Naive thymus-derived CD8-positive, alpha-beta T cell (primary cell): ENCODE results near the gene TSKS. TPM values are rescaled to one million over a fixed set of nuclear protein-coding genes. Genes with fewer than 3 reads are reported as not detected.

ENCODE experiments used
- ATAC-seq, 2 donors: fragments of 150-1000 bp; cut with Tn5 transposase in 1 of 2; sonication (Bioruptor Pico), chemical (Tn5 transposase) in 1 of 2; 1 replicate in 1 of 2; 2 replicates in 1 of 2; pipeline ENCODE4 v1.10.0; 2021; ENCODE audit warnings: mild to moderate bottlenecking in 2 of 2, moderate library complexity in 2 of 2
- POLR2A ChIA-PET: fragments of 350-600 bp; sonication (Branson Sonifier 250); formaldehyde crosslinking; loops from one replicate; lab custom pipeline; 2021; ENCODE audit warnings: antibody characterized with exemption; lab: Charles Lee
- DNase-seq, 10 donors: peaks; one replicate each; pipeline versions ENCODE4 v3.0.0 to v3.0.0-alpha.2; 2020 to 2022
- H3K27ac Mint-ChIP-seq, 10 donors: one replicate each; pipeline ENCODE4 v1.8.0; 2020 to 2022; ENCODE audit warnings: mild to moderate bottlenecking in 10 of 10, mixed read lengths in 10 of 10, moderate library complexity in 4 of 10, inconsistent platforms in 1 of 10
- H3K27me3 Mint-ChIP-seq, 5 donors: one replicate each; pipeline ENCODE4 v1.8.0; 2021 to 2022; ENCODE audit warnings: mixed read lengths in 5 of 5
- H3K36me3 Mint-ChIP-seq, 3 donors: one replicate each; pipeline ENCODE4 v1.8.0; 2020 to 2022; ENCODE audit warnings: mixed read lengths in 3 of 3, mild to moderate bottlenecking in 2 of 3, inconsistent platforms in 1 of 3
- H3K4me1 Mint-ChIP-seq, 4 donors: one replicate each; pipeline ENCODE4 v1.8.0; 2021 to 2022; ENCODE audit warnings: mixed read lengths in 4 of 4
- H3K4me3 Mint-ChIP-seq, 10 donors: one replicate each; pipeline ENCODE4 v1.8.0; 2020 to 2022; ENCODE audit warnings: mild to moderate bottlenecking in 10 of 10, mixed read lengths in 10 of 10, moderate library complexity in 6 of 10, inconsistent platforms in 1 of 10
- H3K9me3 Mint-ChIP-seq, 9 donors: one replicate each; pipeline ENCODE4 v1.8.0; 2020 to 2022; ENCODE audit warnings: mixed read lengths in 9 of 9, mild to moderate bottlenecking in 3 of 9, inconsistent platforms in 1 of 9, moderate library complexity in 1 of 9
- polyA plus RNA-seq, 3 donors: library from polyadenylated mRNA; unstranded; fragments of 300-500 nt; fragmentation: Illumina TruSeq; gene quantifications; one replicate each; pipeline ENCODE4 v1.2.3, GENCODE V29; 2021
- total RNA-seq, 8 experiments: library from RNA in 2 of 8; stranded (reverse) in 2 of 8; gene quantifications; one replicate each; pipeline ENCODE4 v1.2.3 and lab custom pipeline; 2021 to 2026

Gene TSKS
- total and polyA plus RNA-seq, 5 experiments from 2014 or later: 0.17 to 4.8 (median 1.2) TPM

GRCh38 chr19:49805822-49806619 is 42.9 kb upstream of the TSKS start:
- Mint-ChIP-seq H3K36me3 (peaks cover 0 to 21% (median 6%) of the 10 kb centered on the region in 3 donors), H3K27ac (peak overlapping the region in 9 of 10 donors; percentile 8 to 81 (median 50)), H3K4me3 (no peak overlapping the region), H3K9me3 (no peaks in the 10 kb centered on the region), H3K27me3 (no peaks in the 10 kb centered on the region), H3K4me1 (peaks cover 12 to 31% (median 28%) of the 10 kb centered on the region in 4 donors)
- DNase-seq: no peak
- no peak for ATAC-seq
- POLR2A ChIA-PET: interaction anchor here (0.6 to 0.7 kb wide), 2 partner anchors 9 to 849 kb away, joined by 3 to 4 read pairs; no protein-coding TSS in a partner anchor

GRCh38 chr19:49803529-49803856 is 40.4 kb upstream of the TSKS start:
- H3K27ac Mint-ChIP-seq: peak overlapping the region in 1 of 10 donors; percentile 20
- no peak overlapping the region for H3K4me3 Mint-ChIP-seq
- H3K4me1 Mint-ChIP-seq: peaks cover 5 to 16% (median 13%) of the 10 kb centered on the region in 4 donors
- H3K27me3 Mint-ChIP-seq: no peaks in the 10 kb centered on the region
- DNase-seq (no peak), ATAC-seq (no peak)
- POLR2A ChIA-PET: no interaction called here
- H3K36me3 Mint-ChIP-seq: peaks cover 0 to 42% (median 6%) of the 10 kb centered on the region in 3 donors
- H3K9me3 Mint-ChIP-seq: no peaks in the 10 kb centered on the region

GRCh38 chr19:49802836-49803528 is 39.9 kb upstream of the TSKS start:
- DNase-seq (no peak), ATAC-seq (no peak)
- no peaks in the 10 kb centered on the region for H3K27me3 Mint-ChIP-seq
- no peaks in the 10 kb centered on the region for H3K9me3 Mint-ChIP-seq
- H3K4me3 Mint-ChIP-seq: no peak overlapping the region
- POLR2A ChIA-PET: no interaction called here
- H3K27ac Mint-ChIP-seq: peak overlapping the region in 1 of 10 donors; percentile 20
- H3K36me3 Mint-ChIP-seq: peaks cover 0 to 47% (median 6%) of the 10 kb centered on the region in 3 donors
- peaks cover 3 to 12% (median 9%) of the 10 kb centered on the region in 4 donors for H3K4me1 Mint-ChIP-seq

GRCh38 chr19:49801966-49802661 is 39.0 kb upstream of the TSKS start:
- no peak overlapping the region for H3K4me3 Mint-ChIP-seq
- no peaks in the 10 kb centered on the region for H3K9me3 Mint-ChIP-seq
- H3K4me1 Mint-ChIP-seq: peaks cover 0 to 4% (median 2%) of the 10 kb centered on the region in 4 donors
- H3K27me3 Mint-ChIP-seq: no peaks in the 10 kb centered on the region
- peak overlapping the region in 1 of 10 donors; percentile 17 for H3K27ac Mint-ChIP-seq
- H3K36me3 Mint-ChIP-seq: peaks cover 0 to 54% (median 8%) of the 10 kb centered on the region in 3 donors
- POLR2A ChIA-PET: interaction anchor here (0.6 kb wide), 1 partner anchor 671 kb away, joined by 4 read pairs; no protein-coding TSS in a partner anchor
- DNase-seq (no peak), ATAC-seq (no peak)

GRCh38 chr19:49801401-49801888 is 38.3 kb upstream of the TSKS start:
- H3K36me3 Mint-ChIP-seq: peaks cover 0 to 61% (median 8%) of the 10 kb centered on the region in 3 donors
- ATAC-seq: no peak
- POLR2A ChIA-PET: interaction anchor here (0.6 kb wide), 1 partner anchor 670 kb away, joined by 4 read pairs; no protein-coding TSS in a partner anchor
- H3K27me3 Mint-ChIP-seq: no peaks in the 10 kb centered on the region
- H3K4me1 Mint-ChIP-seq: peaks cover 0 to 4% (median 2%) of the 10 kb centered on the region in 4 donors
- no peaks in the 10 kb centered on the region for H3K9me3 Mint-ChIP-seq
- H3K27ac Mint-ChIP-seq: no peak overlapping the region
- DNase-seq: no peak
- no peak overlapping the region for H3K4me3 Mint-ChIP-seq

GRCh38 chr19:49800771-49801170 is 37.7 kb upstream of the TSKS start:
- no peak for DNase-seq
- H3K4me1 Mint-ChIP-seq: no peaks in the 10 kb centered on the region

GRCh38 chr19:49799798-49800376 is 36.8 kb upstream of the TSKS start:
- no peaks in the 10 kb centered on the region for H3K27me3 Mint-ChIP-seq
- H3K36me3 Mint-ChIP-seq: peaks cover 0 to 71% (median 10%) of the 10 kb centered on the region in 3 donors
- ATAC-seq (no peak), DNase-seq (no peak)
- H3K4me3 Mint-ChIP-seq: no peak overlapping the region
- H3K4me1 Mint-ChIP-seq: no peaks in the 10 kb centered on the region
- no peaks in the 10 kb centered on the region for H3K9me3 Mint-ChIP-seq
- H3K27ac Mint-ChIP-seq: no peak overlapping the region
- POLR2A ChIA-PET: no interaction called here

More at GRCh38 chr19:49800771-49801170, 37.7 kb upstream of the TSKS start:
- POLR2A ChIA-PET: no interaction called here
- no peak for ATAC-seq
- Mint-ChIP-seq H3K36me3 (peaks cover 0 to 63% (median 8%) of the 10 kb centered on the region in 3 donors), H3K27me3 (no peaks in the 10 kb centered on the region), H3K4me3 (no peak overlapping the region), H3K27ac (no peak overlapping the region), H3K9me3 (no peaks in the 10 kb centered on the region)

- Mint-ChIP-seq H3K4me1 (no peaks in the 10 kb centered on the region), H3K27ac (peak overlapping the region in 1 of 10 donors; percentile 14), H3K4me3 (no peak overlapping the region), H3K27me3 (no peaks in the 10 kb centered on the region), H3K9me3 (no peaks in the 10 kb centered on the region), H3K36me3 (peaks cover 0 to 76% (median 10%) of the 10 kb centered on the region in 3 donors)
- POLR2A ChIA-PET: no interaction called here
- no peak for DNase-seq
- ATAC-seq: no peak
Observed at GRCh38 chr19:49799271-49799797, 36.2 kb upstream of the TSKS start.

- POLR2A ChIA-PET: no interaction called here
- Mint-ChIP-seq H3K4me3 (no peak overlapping the region), H3K27ac (no peak overlapping the region), H3K4me1 (no peaks in the 10 kb centered on the region), H3K36me3 (peaks cover 0 to 78% (median 9%) of the 10 kb centered on the region in 3 donors), H3K9me3 (no peaks in the 10 kb centered on the region), H3K27me3 (no peaks in the 10 kb centered on the region)
- no peak for DNase-seq
- ATAC-seq: no peak
Observed at GRCh38 chr19:49798574-49798973, 35.5 kb upstream of the TSKS start.

GRCh38 chr19:49795615-49796014 is 32.5 kb upstream of the TSKS start:
- H3K36me3 Mint-ChIP-seq: peaks cover 0 to 81% (median 9%) of the 10 kb centered on the region in 3 donors
- H3K4me3 Mint-ChIP-seq: no peak overlapping the region

GRCh38 chr19:49793561-49793840 is 30.4 kb upstream of the TSKS start:
- POLR2A ChIA-PET: interaction anchor here (0.7 kb wide), 1 partner anchor 174 kb away, joined by 3 read pairs; no protein-coding TSS in a partner anchor
- DNase-seq: no peak
- peaks cover 0 to 76% (median 9%) of the 10 kb centered on the region in 3 donors for H3K36me3 Mint-ChIP-seq

More at GRCh38 chr19:49795615-49796014, 32.5 kb upstream of the TSKS start:
- peaks cover 0 to 1% (median 0%) of the 10 kb centered on the region in 4 donors for H3K4me1 Mint-ChIP-seq
- no peaks in the 10 kb centered on the region for H3K27me3 Mint-ChIP-seq
- no peak for DNase-seq
- H3K27ac Mint-ChIP-seq: peak overlapping the region in 1 of 10 donors; percentile 14
- H3K9me3 Mint-ChIP-seq: no peaks in the 10 kb centered on the region
- ATAC-seq: no peak
- POLR2A ChIA-PET: no interaction called here

More at GRCh38 chr19:49793561-49793840, 30.4 kb upstream of the TSKS start:
- H3K27ac Mint-ChIP-seq: peak overlapping the region in 1 of 10 donors; percentile 11
- H3K27me3 Mint-ChIP-seq: no peaks in the 10 kb centered on the region
- no peak for ATAC-seq
- H3K4me1 Mint-ChIP-seq: peaks cover 0 to 9% (median 3%) of the 10 kb centered on the region in 4 donors
- H3K4me3 Mint-ChIP-seq: no peak overlapping the region
- H3K9me3 Mint-ChIP-seq: no peaks in the 10 kb centered on the region
